HG03565 (cell line): Measurements from ENCODE around the gene TTC39A.

ENCODE experiments used
- ATAC-seq: cut with Tn5 transposase; IDR thresholded peaks from one replicate; pipeline ENCODE4 v1.9.1; 2021; ENCODE audit warnings: mild to moderate bottlenecking, moderate library complexity; ENCODE audit not compliant: unreplicated experiment

TTC39A gene

DNA sequence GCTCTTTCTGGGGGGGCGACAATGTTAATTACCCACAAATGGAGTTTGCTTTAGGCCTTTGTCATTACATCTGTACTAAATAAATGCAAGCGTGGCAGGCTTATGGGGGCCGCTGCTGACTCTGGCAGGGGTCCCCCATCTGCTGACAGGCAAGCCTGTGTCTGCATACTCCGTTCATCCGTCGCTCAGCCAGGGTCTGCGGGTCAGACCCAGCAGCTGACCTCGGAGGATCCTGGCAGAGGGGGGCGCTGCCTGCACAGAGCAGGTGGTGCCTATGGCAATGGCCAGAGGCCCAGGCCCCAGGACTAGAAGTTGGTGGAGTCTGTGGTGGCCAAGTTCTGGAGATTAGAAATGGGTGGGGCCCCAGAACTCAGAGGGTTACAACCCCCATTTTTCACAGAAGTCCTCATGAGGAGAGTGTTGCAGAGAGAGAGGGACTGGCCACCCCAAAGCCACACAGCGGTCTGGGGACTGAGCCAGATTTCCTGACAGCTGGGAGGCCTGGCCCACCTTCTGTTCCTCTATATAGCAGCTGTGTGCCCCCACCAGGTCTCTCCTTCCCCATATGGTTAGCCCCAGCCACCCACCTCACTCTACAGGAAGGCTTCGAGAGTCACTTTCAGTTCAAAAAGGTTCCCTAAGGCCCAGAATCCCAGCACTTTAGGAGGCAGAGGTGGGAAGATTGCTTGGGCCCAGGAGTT lies 31.0 kb downstream of the TTC39A start:
- ATAC-seq, result no peak

- no peak for ATAC-seq
Observed at GRCh38 chr1:51298322-51298705, 32.0 kb downstream of the TTC39A start.

GRCh38 chr1:51297401-51298321 lies 32.7 kb downstream of the TTC39A start:
- ATAC-seq, result no peak

- ATAC-seq, result peak; percentile 36
Observed at GRCh38 chr1:51296383-51297357, 33.7 kb downstream of the TTC39A start.

GRCh38 chr1:51295926-51296325 lies 34.4 kb downstream of the TTC39A start:
- ATAC-seq, result no peak

DNA sequence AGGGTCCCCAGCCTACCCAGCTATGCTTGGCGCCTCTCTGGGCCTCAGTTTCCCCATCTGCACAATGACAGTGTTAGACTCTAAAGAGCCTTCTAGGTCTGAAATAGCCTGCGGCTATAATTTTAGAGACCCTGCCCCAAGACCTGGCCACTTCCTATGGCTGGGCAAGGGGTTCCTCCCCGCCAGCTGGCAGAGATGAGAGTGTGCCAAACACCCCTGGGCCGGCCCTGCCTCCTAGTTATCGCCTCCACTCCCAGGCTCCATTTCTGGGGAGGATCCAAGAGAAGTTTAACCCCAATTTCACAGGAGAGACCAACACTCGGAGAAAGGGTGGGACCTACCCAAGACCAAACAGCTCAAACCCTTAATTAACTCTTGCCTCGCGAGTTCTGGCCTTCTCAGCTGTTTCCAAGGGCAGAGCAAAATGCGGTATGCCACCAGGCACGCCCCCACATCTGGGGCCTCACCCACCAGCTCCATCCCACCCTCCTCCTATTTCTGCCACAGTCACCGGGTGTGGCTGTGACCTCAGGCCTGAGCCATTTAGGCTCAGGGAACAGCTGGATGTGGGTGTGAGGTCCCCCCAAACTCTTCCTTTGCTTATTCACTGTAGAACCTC lies 35.7 kb downstream of the TTC39A start:
- ATAC-seq, result no peak

DNA sequence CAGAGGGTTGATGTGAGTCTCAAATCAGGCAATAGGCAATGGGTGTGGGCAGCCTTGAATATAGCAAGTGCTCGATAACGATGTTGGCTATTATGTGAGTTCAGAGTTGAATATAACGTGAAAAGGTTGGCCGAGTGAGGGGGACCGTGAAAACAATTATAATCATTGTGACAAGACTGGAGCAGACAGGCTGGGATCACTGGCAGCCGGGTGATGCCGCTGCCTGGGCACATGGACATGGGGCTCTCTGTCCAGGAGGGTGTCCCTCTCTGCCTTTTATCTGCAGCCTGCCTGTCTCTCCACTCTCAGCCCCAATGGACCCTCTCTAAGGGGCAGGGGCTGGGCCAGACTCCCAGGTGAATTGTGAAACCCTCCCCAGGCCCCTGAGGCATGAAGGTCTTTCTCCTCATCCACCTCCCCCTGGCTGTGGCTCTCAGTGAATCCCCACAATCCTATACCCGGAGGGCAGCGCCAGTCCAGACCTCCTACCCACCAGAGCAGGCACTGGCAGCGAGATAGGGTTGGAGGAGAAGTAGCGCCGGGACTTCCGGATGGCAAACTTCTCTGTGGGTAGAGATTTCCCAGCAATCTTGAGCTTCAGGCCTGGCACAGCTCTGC lies 36.4 kb downstream of the TTC39A start:
- no peak for ATAC-seq

GRCh38 chr1:51290489-51290847 lies 39.9 kb downstream of the TTC39A start:
- no peak for ATAC-seq

DNA sequence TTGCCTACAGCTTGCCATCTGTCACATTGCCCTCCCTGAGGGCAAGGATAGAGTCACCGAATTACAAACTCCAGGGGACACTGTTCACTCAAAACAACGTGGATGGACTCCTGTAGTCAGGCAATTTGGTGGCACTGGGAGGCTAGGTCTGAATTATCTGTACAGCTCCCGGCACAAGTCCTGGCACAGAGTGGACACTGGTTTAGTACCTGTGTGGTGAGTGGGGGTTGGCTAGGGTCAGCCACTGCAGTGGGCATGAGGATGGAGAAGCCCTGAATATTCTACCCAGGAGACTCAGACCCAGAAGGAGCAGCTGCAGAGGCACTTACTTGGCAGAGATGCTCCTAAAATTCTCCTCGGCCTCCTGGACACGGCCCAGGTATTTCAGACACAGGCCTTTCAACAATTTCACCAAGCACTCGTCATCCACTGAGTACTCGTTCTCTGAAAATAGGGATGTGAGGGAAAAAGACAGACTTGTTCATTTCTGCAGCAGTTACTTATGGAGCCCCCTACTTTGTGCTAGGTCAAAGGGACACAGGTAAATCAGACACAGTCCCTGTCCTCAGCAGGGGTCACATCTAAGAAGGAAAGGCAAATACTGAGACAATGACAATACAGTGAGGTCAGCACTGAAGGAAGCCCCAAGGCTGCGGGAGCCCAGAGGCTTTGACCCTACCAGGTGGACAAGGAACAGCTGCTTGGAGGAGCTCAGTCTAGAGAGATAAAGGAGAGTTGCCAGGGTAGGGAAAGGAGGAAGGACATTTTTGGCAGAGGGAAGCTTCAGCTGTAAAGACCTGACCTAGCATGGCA lies 40.5 kb downstream of the TTC39A start:
- no peak for ATAC-seq

DNA sequence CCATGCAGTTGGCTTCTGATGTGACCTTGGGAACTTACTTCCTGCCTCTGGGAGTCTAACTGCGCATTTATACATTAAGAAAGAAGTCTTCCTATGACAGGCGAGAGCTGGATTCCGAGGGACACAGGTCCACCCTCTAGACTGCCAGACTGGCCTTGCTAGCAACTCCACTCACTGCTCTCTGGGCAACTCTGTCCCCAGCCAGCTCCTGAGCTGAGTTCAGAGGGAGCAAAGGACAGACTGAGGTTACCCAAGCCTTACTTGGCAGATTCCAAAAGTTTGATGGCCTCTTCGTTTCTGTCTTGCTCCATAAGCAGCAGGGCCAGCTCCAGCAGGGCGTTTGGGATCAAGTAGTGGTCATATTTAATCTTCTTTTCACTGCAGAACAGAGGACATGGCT lies 41.8 kb downstream of the TTC39A start:
- no peak for ATAC-seq

DNA sequence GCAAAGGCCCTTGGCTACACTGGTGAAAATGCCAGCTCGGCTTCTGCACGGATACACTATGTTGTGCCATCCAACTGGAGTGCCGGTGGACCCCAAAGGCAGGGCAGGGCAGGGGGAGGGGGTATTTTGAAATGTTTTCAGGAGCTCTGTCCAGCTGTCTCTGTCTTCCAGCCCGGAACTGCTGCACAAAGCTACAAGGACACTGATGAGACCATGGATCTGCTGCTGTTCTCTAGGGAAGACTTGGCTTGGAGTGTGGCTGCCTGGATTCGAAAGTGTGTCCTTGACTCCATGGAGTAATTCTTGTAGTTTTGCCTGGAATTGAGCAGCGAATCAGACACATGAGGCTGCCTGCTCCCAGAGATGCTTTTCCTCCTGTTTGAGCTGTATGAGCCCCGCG lies 42.4 kb downstream of the TTC39A start:
- no peak for ATAC-seq

- peak; percentile 90 for ATAC-seq
Observed at GRCh38 chr1:51285055-51285454, 45.3 kb downstream of the TTC39A start.

- peak; percentile 23 for ATAC-seq
Observed at GRCh38 chr1:51284487-51284954, 45.8 kb downstream of the TTC39A start.

- no peak for ATAC-seq
Observed at GRCh38 chr1:51283979-51284378, 46.4 kb downstream of the TTC39A start.

- no peak for ATAC-seq
Observed at GRCh38 chr1:51282605-51283004, 47.8 kb downstream of the TTC39A start.

DNA sequence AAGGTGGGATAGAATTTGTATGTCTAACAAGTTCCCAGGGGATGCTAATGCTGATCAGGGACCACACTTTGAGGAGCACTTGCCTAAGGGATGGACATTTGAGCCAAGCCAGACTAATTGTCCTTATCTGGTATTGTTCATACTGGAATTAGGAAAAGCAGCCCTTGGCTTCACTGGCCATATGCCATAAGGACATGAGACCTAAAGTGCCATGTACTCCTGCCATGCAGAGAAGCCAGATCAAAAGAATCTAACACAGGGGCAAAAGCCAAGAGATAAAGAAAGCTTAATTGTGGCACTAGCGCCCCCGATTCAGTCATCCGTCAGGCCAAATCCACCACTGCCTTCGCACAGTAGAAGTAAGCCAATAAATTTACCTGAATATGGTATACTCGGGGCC lies 48.6 kb downstream of the TTC39A start:
- ATAC-seq, result no peak

GRCh38 chr1:51280321-51280978 lies 49.9 kb downstream of the TTC39A start:
- ATAC-seq, result no peak

DNA sequence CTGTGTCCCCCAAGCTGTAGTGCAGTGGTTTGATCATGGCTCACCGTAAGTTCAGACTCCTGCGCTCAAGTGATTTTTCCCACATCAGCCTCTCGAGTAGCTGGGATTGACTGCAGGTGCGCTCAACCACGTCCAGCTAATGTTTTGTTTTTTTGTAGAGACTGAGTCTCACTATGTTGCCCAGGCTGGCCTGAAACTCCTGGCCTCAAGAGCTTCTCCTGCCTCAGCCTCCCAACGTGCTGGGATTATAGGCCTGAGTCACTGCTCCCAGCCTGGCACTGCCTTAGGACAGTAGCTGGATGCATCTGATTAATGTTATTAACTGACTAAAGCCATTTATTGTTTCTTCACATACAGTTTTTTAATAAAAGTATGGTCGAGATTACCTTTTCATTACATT lies 54.1 kb downstream of the TTC39A start:
- no peak for ATAC-seq

DNA sequence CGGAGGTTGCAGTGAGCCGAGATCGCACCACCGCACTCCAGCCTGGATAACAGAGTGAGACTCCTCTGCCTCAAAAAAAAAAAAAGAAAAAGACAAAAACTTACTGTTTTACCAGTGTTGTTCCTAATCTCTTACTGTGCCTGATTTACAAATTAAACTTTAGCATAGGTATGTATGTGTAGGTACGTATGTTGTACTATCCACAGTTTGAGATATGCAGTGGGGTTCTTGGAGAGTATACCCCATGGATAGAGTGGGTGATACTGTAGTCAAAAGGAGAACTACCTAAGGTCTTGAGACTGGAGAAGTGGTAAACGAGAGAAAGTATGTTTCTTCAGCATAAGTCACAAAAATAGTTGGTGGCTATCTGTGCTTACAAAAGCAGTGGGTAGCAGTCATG lies 55.7 kb downstream of the TTC39A start:
- no peak for ATAC-seq
